A549 treated with DMSO at 1 μM for 4 hours (cell line): ENCODE data around the gene TBC1D28. TPM values are rescaled to one million over a fixed set of nuclear protein-coding genes. Genes with fewer than 3 reads are reported as not detected.

ENCODE experiments used
- total RNA-seq: library from RNA; stranded (reverse); fragments of 200-300 nt; extraction: Qiagen RNA extraction; gene quantifications from 5 replicates; pipeline ENCODE4 v1.2.3, GENCODE V29; 2022; ENCODE audit warnings: low read depth

TBC1D28 gene
- not detected in 5 replicates for total RNA-seq

DNA sequence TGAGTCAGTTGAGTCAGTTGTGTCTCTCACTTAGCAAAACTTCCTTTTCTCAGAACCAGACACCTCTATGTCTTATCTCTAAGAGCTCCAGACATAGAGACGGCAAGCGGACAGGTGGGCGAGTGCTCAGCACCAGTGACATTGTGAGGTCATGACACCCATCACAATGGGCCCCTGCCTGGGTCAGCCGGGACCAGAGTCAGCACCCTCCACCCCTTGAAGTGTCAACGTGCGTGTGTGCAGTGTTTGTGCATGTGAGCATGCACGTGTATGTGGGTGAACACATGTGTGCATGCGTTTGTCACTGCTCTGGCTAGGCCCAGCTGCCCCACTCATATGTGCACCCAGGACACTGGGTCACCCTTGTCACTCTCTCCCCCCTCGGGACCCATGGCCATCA lies at the start of gene TBC1D28:
Gene TBC1D28, minus strand, starts transcription at position 101 of the 400 bp plus-strand sequence. CDS start 3,039 bp downstream, outside the sequence.

DNA sequence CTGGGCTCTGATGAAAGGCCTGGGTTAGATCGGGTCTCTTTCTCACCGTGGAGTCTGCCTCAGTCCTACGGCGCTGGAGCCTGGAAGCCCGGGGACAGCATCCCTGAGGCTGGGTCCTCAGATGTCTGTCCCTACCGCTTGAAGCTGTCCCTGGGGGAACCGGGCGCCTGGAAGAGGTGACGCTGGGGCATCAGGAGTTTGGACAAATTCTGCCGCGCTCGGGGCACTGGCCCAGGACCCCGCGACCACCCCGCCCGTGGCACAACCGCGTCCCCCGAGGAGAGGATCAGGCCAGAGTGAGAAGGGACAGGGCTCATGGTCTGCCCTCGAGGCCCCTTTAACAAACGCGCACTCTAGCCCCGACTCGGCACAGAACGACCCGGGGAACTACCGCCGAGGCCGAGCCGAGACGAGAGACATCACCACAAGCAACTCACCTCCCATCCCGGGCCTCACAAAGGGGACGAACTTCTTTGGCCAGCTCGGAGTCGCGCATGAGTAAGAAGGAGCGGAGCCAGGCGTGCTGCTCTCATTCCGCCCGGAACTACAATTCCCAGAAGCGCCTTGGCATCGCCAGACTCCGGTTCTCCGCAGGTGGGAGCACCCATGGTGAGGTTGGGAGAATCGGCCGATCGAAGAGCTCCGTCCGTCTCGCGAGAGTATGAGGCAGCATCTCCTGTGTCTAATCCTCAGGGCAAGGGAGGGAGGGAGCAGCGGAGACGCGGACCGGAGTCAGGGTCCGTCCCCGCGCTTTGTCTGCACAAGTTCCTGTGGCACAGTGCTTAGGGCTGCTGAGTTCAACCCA lies 37.8 kb upstream of the TBC1D28 start, which contains the start of gene FOXO3B:
Gene FOXO3B, minus strand, starts transcription at position 548 of the 805 bp plus-strand sequence. CDS start 663 bp downstream, outside the sequence.

Other genes with a start within 250 kb of the TBC1D28 start
- gene LGALS9C, start 167.6 kb downstream of the TBC1D28 start, total RNA-seq: not detected in 5 replicates
- gene FOXO3B, start 37.9 kb upstream of the TBC1D28 start, total RNA-seq: 4.1 to 5.7 TPM (median 4.4 TPM) in 5 replicates
- gene FBXW10, start 99.7 kb upstream of the TBC1D28 start, total RNA-seq: 0.95 to 1.6 TPM (median 1.2 TPM) in 5 replicates
- 67.9 to 80.6 TPM (median 73.9 TPM) in 5 replicates for gene TVP23B, start 136.8 kb upstream of the TBC1D28 start, total RNA-seq
- gene PRPSAP2, start 213.7 kb upstream of the TBC1D28 start, total RNA-seq: 41.3 to 46.6 TPM (median 44.7 TPM) in 5 replicates